K562 (cell line): ENCODE measurements around the gene PPP6R1. TPM values are rescaled to one million over a fixed set of nuclear protein-coding genes. Genes with fewer than 3 reads are reported as not detected.
A peak's percentile ranks its signal among the peaks of the same experiment; 100 is the strongest.

ENCODE experiments used
- FOXM1 ChIP-seq, 2 experiments: fragments of 450-650 bp in 1 of 2; sonication (generic) in 1 of 2; formaldehyde crosslinking in 1 of 2; IDR thresholded peaks; 2 replicates each; pipeline versions ENCODE4 v1.6.1 to v1.9.0; 2017 to 2022; ENCODE audit warnings: low read depth in 2 of 2, mild to moderate bottlenecking in 2 of 2, missing genetic modification reagents in 1 of 2, moderate library complexity in 1 of 2
- GABPA ChIP-seq: fragments of 200-800 bp; sonication (Bioruptor generic); conservative IDR thresholded peaks from 2 replicates; pipeline ENCODE4 v1.6.1; 2016; ENCODE audit warnings: low read depth, missing genetic modification characterization, missing compliant biosample characterization
- GATA2 ChIP-seq: sonication (generic); formaldehyde crosslinking; IDR thresholded peaks from 2 replicates; pipeline ENCODE4 v1.4.0; 2020; ENCODE audit warnings: mild to moderate bottlenecking, missing genetic modification reagents
- HLTF ChIP-seq: fragments of 450-650 bp; IDR thresholded peaks from 2 replicates; pipeline ENCODE4 v1.6.1; 2016
- KDM4B ChIP-seq, 2 experiments: fragments of 450-650 bp in 1 of 2; sonication (generic) in 1 of 2; IDR thresholded peaks; 2 replicates each; pipeline ENCODE4 v1.6.1; 2016 to 2017; ENCODE audit warnings: borderline replicate concordance in 2 of 2, antibody characterized with exemption in 1 of 2, low read depth in 1 of 2, mild to moderate bottlenecking in 1 of 2
- NKRF ChIP-seq: fragments of 450-650 bp; IDR thresholded peaks from 2 replicates; pipeline ENCODE4 v1.6.1; 2016; ENCODE audit warnings: borderline replicate concordance
- NR2C1 ChIP-seq, 2 experiments: fragments of 450-650 bp; IDR thresholded peaks; 2 replicates each; pipeline ENCODE4 v1.6.1; 2017; ENCODE audit warnings: mild to moderate bottlenecking in 2 of 2, antibody characterized with exemption in 1 of 2, inconsistent platforms in 1 of 2, missing compliant biosample characterization in 1 of 2, missing genetic modification characterization in 1 of 2
- OTX1 ChIP-seq: fragments of 450-650 bp; formaldehyde crosslinking; IDR thresholded peaks from 2 replicates; pipeline ENCODE4 v1.4.0; 2022; ENCODE audit warnings: mild to moderate bottlenecking
- RHOXF2B ChIP-seq: fragments of 250-450 bp; sonication (Bioruptor Pico); conservative IDR thresholded peaks from 2 replicates; pipeline ENCODE4 v1.5.1; 2021
- SRSF7 ChIP-seq: fragments of 200-400 bp; formaldehyde crosslinking; optimal IDR thresholded peaks from 2 replicates; pipeline ENCODE3; 2017; ENCODE audit warnings: mild to moderate bottlenecking, low read depth, low read length
- TRIM24 ChIP-seq, 2 experiments: fragments of 450-650 bp; IDR thresholded peaks; 2 replicates each; pipeline ENCODE4 v1.6.1; 2016
- YBX1 ChIP-seq: fragments of 450-650 bp; IDR thresholded peaks from 2 replicates; pipeline ENCODE4 v1.7.1; 2016; ENCODE audit warnings: mild to moderate bottlenecking
- ZC3H11A ChIP-seq: IDR thresholded peaks from 2 replicates; pipeline ENCODE4 v1.6.1; 2012; ENCODE audit warnings: low read depth, low read length, improper control_type of control experiment
- ZNF263 ChIP-seq: sonication (generic); formaldehyde crosslinking; IDR thresholded peaks from 2 replicates; pipeline ENCODE4 v1.8.0; 2022; ENCODE audit warnings: mild to moderate bottlenecking, missing genetic modification reagents, borderline replicate concordance
- ZNF407 ChIP-seq: fragments of 450-650 bp; IDR thresholded peaks from 2 replicates; pipeline ENCODE4 v1.6.1; 2016; ENCODE audit warnings: low read depth
- ZNF408 ChIP-seq: fragments of 250-450 bp; sonication (Bioruptor Pico); IDR thresholded peaks from 2 replicates; pipeline ENCODE4 v1.4.0; 2020; ENCODE audit warnings: low read depth, mild to moderate bottlenecking, moderate library complexity
- polyA plus RNA-seq, 8 experiments: library from polyadenylated mRNA; depleted of rRNA in 4 of 8; stranded (reverse) in 5 of 8; unstranded in 3 of 8; fragments of >200 nt; fragmentation: Nextera tagmentation in 2 of 8; fragmentation: Illumina TruSeq in 1 of 8; extraction: Ambion mirVana in 2 of 8; extraction: Trizol in 1 of 8; gene quantifications; 2 replicates each; pipeline versions ENCODE4 v1.2.1 to v1.2.3, GENCODE V29; 2011 to 2014; ENCODE audit warnings: inconsistent platforms in 1 of 8, missing spikeins in 1 of 8
- total RNA-seq, 7 experiments: library from RNA; depleted of rRNA in 6 of 7; stranded (reverse); fragments of >200 nt in 6 of 7; fragmentation: Illumina TruSeq in 2 of 7; extraction: Trizol in 2 of 7; gene quantifications; 2 replicates each; pipeline versions ENCODE4 v1.2.1 to v1.2.3, GENCODE V29; 2011 to 2021; ENCODE audit warnings: low replicate concordance in 1 of 7

The PPP6R1 gene
- total and polyA plus RNA-seq, 9 of the 15 experiments (the other 6 are each of a cell fraction or from before 2014, with no cell fraction given): 0.48 to 135 (median 37.2) TPM

- TF ChIP-seq ZNF408 (CRISPR knock-in tag) (no peak), HLTF (0 out of 2 replicates have a peak, but pooled peaks have one; percentile 18), RHOXF2B (CRISPR knock-in tag) (no peak), KDM4B (IDR thresholded peaks at IDR 0.05; ENCODE audit: borderline replicate concordance in 2 of 2, low read depth in 1 of 2) (no peak; a peak in 1 of 4 replicates), OTX1 (peak; percentile 88; the same call in 1 of the 2 replicates), ZNF407 (no peak), FOXM1 (IDR thresholded peaks at IDR 0.05; ENCODE audit: low read depth) (no peak), FOXM1 (CRISPR knock-in tag; IDR thresholded peaks at IDR 0.05; ENCODE audit: low read depth) (no peak), GATA2 (no peak), YBX1 (no peak), ZC3H11A (no peak), ZNF263 (no peak), NKRF (peak; percentile 47; the same call in 1 of the 2 replicates), GABPA (peak; percentile 54), SRSF7 (no peak), NR2C1 (IDR thresholded peaks at IDR 0.05) (peak; percentile 47; the same call in 1 of the 2 replicates), NR2C1 (tag; IDR thresholded peaks at IDR 0.05) (peak; percentile 64; the same call in 1 of the 2 replicates), TRIM24 (IDR thresholded peaks at IDR 0.05) (peak; percentile 83 to 89; a peak in 3 of 4 replicates)
Observed at GRCh38 chr19:55270172-55270942, 11.5 kb upstream of the PPP6R1 start (continued).
